WTC11 (cell line): ENCODE results near the gene SSH3. TPM values are rescaled to one million over a fixed set of nuclear protein-coding genes. Genes with fewer than 3 reads are reported as not detected.

ENCODE experiments used
- ATAC-seq: fragments of 200-7000 bp; cut with Tn5 transposase; 2 replicates; pipeline ENCODE4 v1.10.0; 2021; ENCODE audit warnings: mild to moderate bottlenecking, moderate library complexity
- CTCF ChIA-PET: fragments of 300-600 bp; sonication (Branson Sonifier 250); formaldehyde crosslinking; loops from one replicate; lab custom pipeline; 2021; ENCODE audit warnings: antibody characterized with exemption; lab: Charles Lee
- POLR2A ChIA-PET: fragments of 350-600 bp; sonication (Branson Sonifier 250); formaldehyde crosslinking; loops from one replicate; lab custom pipeline; 2021; ENCODE audit warnings: antibody characterized with exemption; lab: Charles Lee
- DNase-seq: peaks from one replicate; pipeline ENCODE4 v3.0.0; 2021; ENCODE audit warnings: low spot score
- H3K27ac Mint-ChIP-seq: 2 replicates; pipeline ENCODE4 v1.8.0; 2021; ENCODE audit warnings: mixed read lengths
- H3K27me3 Mint-ChIP-seq: 2 replicates; pipeline ENCODE4 v1.8.0; 2021; ENCODE audit warnings: low read depth, mild to moderate bottlenecking, moderate library complexity, mixed read lengths
- H3K36me3 Mint-ChIP-seq: 2 replicates; pipeline ENCODE4 v1.8.0; 2021; ENCODE audit warnings: mixed read lengths
- H3K4me1 Mint-ChIP-seq: 2 replicates; pipeline ENCODE4 v1.8.0; 2022; ENCODE audit warnings: mixed read lengths
- H3K4me3 Mint-ChIP-seq: 2 replicates; pipeline ENCODE4 v1.8.0; 2021; ENCODE audit warnings: mild to moderate bottlenecking, moderate library complexity, mixed read lengths
- H3K9me3 Mint-ChIP-seq: 2 replicates; pipeline ENCODE4 v1.8.0; 2021; ENCODE audit warnings: mixed read lengths
- AFF4 ChIP-seq: sonication (generic); formaldehyde crosslinking; IDR thresholded peaks from 2 replicates; pipeline ENCODE4 v1.8.1; 2023; ENCODE audit warnings: mild to moderate bottlenecking, missing genetic modification reagents, borderline replicate concordance
- CREM ChIP-seq: sonication (generic); formaldehyde crosslinking; IDR thresholded peaks from 2 replicates; pipeline ENCODE4 v1.8.1; 2022; ENCODE audit warnings: mild to moderate bottlenecking, missing genetic modification reagents, moderate library complexity
- E2F4 ChIP-seq: sonication (generic); formaldehyde crosslinking; IDR thresholded peaks from 2 replicates; pipeline ENCODE4 v1.8.1; 2022; ENCODE audit warnings: low read depth, mild to moderate bottlenecking, moderate library complexity, missing genetic modification reagents, borderline replicate concordance
- E2F5 ChIP-seq: sonication (generic); formaldehyde crosslinking; IDR thresholded peaks from 2 replicates; pipeline ENCODE4 v1.8.1; 2022; ENCODE audit warnings: mild to moderate bottlenecking, moderate library complexity, missing genetic modification reagents
- ESRRA ChIP-seq: sonication (generic); formaldehyde crosslinking; IDR thresholded peaks from 2 replicates; pipeline ENCODE4 v1.8.1; 2022; ENCODE audit warnings: mild to moderate bottlenecking, missing genetic modification reagents, borderline replicate concordance
- FOXK1 ChIP-seq: sonication (generic); formaldehyde crosslinking; IDR thresholded peaks from 2 replicates; pipeline ENCODE4 v1.8.0; 2022; ENCODE audit warnings: mild to moderate bottlenecking, moderate library complexity, missing genetic modification reagents
- GRHL2 ChIP-seq: fragments of 250-450 bp; sonication (Bioruptor Pico); IDR thresholded peaks from 2 replicates; pipeline ENCODE4 v1.8.0; 2022; ENCODE audit warnings: mild to moderate bottlenecking, moderate library complexity; ENCODE audit not compliant: insufficient replicate concordance, severe bottlenecking
- HMGA2 ChIP-seq: fragments of 250-450 bp; sonication (Bioruptor Pico); IDR thresholded peaks from 2 replicates; pipeline ENCODE4 v1.4.0; 2021; ENCODE audit warnings: mild to moderate bottlenecking, moderate library complexity
- IRF1 ChIP-seq: sonication (generic); formaldehyde crosslinking; IDR thresholded peaks from 2 replicates; pipeline ENCODE4 v1.8.0; 2023; ENCODE audit warnings: missing genetic modification reagents
- JAZF1 ChIP-seq: fragments of 250-450 bp; sonication (Bioruptor Pico); IDR thresholded peaks from 2 replicates; pipeline ENCODE4 v1.9.0; 2021; ENCODE audit warnings: moderate library complexity, mild to moderate bottlenecking, inconsistent platforms
- JUN ChIP-seq: sonication (generic); formaldehyde crosslinking; IDR thresholded peaks from 2 replicates; pipeline ENCODE4 v1.8.0; 2023; ENCODE audit warnings: mild to moderate bottlenecking, missing genetic modification reagents
- PRRX2 ChIP-seq: fragments of 250-450 bp; sonication (Bioruptor Pico); IDR thresholded peaks from 2 replicates; pipeline ENCODE4 v1.8.0; 2021; ENCODE audit warnings: mild to moderate bottlenecking
- STAT6 ChIP-seq: sonication (generic); formaldehyde crosslinking; conservative IDR thresholded peaks from 2 replicates; pipeline ENCODE4 v1.8.1; 2023; ENCODE audit warnings: mild to moderate bottlenecking, low read depth, missing genetic modification reagents, moderate library complexity
- TEAD4 ChIP-seq: sonication (generic); formaldehyde crosslinking; IDR thresholded peaks from 2 replicates; pipeline ENCODE4 v1.8.0; 2022; ENCODE audit warnings: mild to moderate bottlenecking, missing genetic modification reagents
- USF1 ChIP-seq: sonication (generic); formaldehyde crosslinking; IDR thresholded peaks from 2 replicates; pipeline ENCODE4 v1.8.0; 2022; ENCODE audit warnings: mild to moderate bottlenecking, missing genetic modification reagents
- ZNF263 ChIP-seq: sonication (generic); formaldehyde crosslinking; IDR thresholded peaks from 2 replicates; pipeline ENCODE4 v1.8.1; 2022; ENCODE audit warnings: low read depth, mild to moderate bottlenecking, moderate library complexity, missing genetic modification reagents
- ZNF532 ChIP-seq: fragments of 250-450 bp; sonication (Bioruptor Pico); IDR thresholded peaks from 2 replicates; pipeline ENCODE4 v1.9.0; 2021; ENCODE audit warnings: mild to moderate bottlenecking, borderline replicate concordance
- ZNF671 ChIP-seq: fragments of 250-450 bp; sonication (Bioruptor Pico); IDR thresholded peaks from 2 replicates; pipeline ENCODE4 v1.8.0; 2021; ENCODE audit warnings: mild to moderate bottlenecking
- total RNA-seq: library from RNA; stranded (reverse); gene quantifications from 3 replicates; pipeline ENCODE4 v1.2.3, GENCODE V29; 2021

The SSH3 gene
- total RNA-seq, 1 experiment from 2014 or later: 42.3 TPM

GRCh38 chr11:67301313-67301921 is 1.9 kb upstream of the SSH3 start:
- Mint-ChIP-seq H3K9me3 (peaks cover 7% of the 10 kb centered on the region), H3K27ac (no peak overlapping the region), H3K27me3 (peaks cover 4% of the 10 kb centered on the region; the same call in 1 of the 2 replicates)
- POLR2A ChIA-PET: interaction anchor here (0.7 to 1.2 kb wide), 3 partner anchors 24 to 166 kb away, joined by 3 read pairs; no protein-coding TSS in a partner anchor
- no peak for TF ChIP-seq JUN (CRISPR knock-in tag)
- no peak for TF ChIP-seq ZNF671 (CRISPR knock-in tag)
- no peak for TF ChIP-seq FOXK1 (CRISPR knock-in tag)
- no peak for TF ChIP-seq ZNF532 (CRISPR knock-in tag)
- TF ChIP-seq STAT6: no peak
- no peak for TF ChIP-seq PRRX2 (CRISPR knock-in tag)
- TF ChIP-seq E2F4 (CRISPR knock-in tag): no peak
- TF ChIP-seq ESRRA (CRISPR knock-in tag): no peak
- TF ChIP-seq ZNF263 (CRISPR knock-in tag): no peak
- no peak for TF ChIP-seq TEAD4 (CRISPR knock-in tag)
- no peak for TF ChIP-seq USF1 (CRISPR knock-in tag)
- no peak for TF ChIP-seq JAZF1 (CRISPR knock-in tag)
- no peak for TF ChIP-seq GRHL2 (CRISPR knock-in tag)
- no peak for TF ChIP-seq CREM
- TF ChIP-seq E2F5 (CRISPR knock-in tag): no peak
- TF ChIP-seq AFF4 (CRISPR knock-in tag): no peak
- no peak for TF ChIP-seq HMGA2 (CRISPR knock-in tag)
- no peak for TF ChIP-seq IRF1 (CRISPR knock-in tag)
- TF ChIP-seq, all 79 proteins: peak for 0
- CTCF ChIA-PET: interaction anchor here (0.6 to 5.3 kb wide), 10 partner anchors 10 to 220 kb away, joined by 3 to 103 read pairs (median 9); partner anchors contain the start of gene ANKRD13D
- H3K4me3 Mint-ChIP-seq: no peak overlapping the region
- DNase-seq (peak; percentile 11), ATAC-seq (no peak)
- H3K36me3 Mint-ChIP-seq: peaks cover 20% of the 10 kb centered on the region
- peaks cover 11% of the 10 kb centered on the region for H3K4me1 Mint-ChIP-seq
